Fibroblast of villous mesenchyme (primary cell): ENCODE results near the gene SIGLEC6. TPM values are rescaled to one million over a fixed set of nuclear protein-coding genes. Genes with fewer than 3 reads are reported as not detected.

ENCODE experiments used
- DNase-seq: peaks from one replicate; pipeline ENCODE4 v3.0.0-alpha.2; 2010; ENCODE audit warnings: low read depth
- H3K4me3 ChIP-seq: 2 replicates; pipeline ENCODE4 v1.5.1; 2011; ENCODE audit warnings: low read depth, mild to moderate bottlenecking, low read length
- total RNA-seq: library from RNA; depleted of rRNA; stranded (reverse); fragments of >200 nt; gene quantifications from 2 replicates; pipeline ENCODE4 v1.2.3, GENCODE V29; 2012
- TF ChIP-seq, protein P1 (sequence below): IDR thresholded peaks from 2 replicates; pipeline ENCODE4 v1.5.1; 2012; ENCODE audit warnings: low read depth, mild to moderate bottlenecking, low read length; ENCODE audit not compliant: insufficient read depth

SIGLEC6 gene
- total RNA-seq, 1 donor = not detected

DNA sequence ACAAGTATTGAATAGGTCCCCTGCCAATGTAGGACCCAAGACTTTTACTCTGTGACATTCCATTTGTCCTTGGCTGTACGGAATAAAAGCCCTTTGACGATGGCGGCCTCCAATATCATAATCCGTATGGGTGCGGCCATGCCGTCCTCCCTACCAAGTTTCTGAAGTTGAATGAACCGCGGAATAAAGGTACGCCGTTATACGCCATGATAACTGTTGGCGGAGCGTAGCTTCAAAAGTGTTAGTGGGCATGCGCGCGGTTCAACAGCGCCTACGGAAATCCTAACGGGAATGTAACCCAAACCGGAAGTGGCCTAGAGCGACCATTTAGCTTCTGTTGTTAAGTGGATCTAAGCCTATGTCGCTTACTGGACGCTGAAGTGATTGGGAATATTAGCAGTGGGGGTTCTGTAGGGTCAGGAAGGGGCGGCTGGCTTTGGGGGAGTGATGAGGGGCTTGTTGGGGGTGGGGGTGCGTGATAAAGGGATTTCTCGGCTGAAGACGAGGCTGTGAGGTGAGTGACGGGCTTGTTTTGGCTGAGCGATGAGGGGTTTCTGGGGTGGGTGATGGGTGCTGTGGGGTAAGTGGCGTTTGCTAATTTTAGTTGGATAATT is 39.6 kb upstream of the SIGLEC6 start, which contains the start of gene ZNF175:
ZNF175 (plus strand) TSS at position 322 of the 614 bp plus-strand sequence. CDS start 2,047 bp downstream, outside the sequence.
- H3K4me3 ChIP-seq = peak within 1 kb of the TSS; percentile 85
- peak; percentile 98 for DNase-seq
- TF ChIP-seq, protein P1, sequence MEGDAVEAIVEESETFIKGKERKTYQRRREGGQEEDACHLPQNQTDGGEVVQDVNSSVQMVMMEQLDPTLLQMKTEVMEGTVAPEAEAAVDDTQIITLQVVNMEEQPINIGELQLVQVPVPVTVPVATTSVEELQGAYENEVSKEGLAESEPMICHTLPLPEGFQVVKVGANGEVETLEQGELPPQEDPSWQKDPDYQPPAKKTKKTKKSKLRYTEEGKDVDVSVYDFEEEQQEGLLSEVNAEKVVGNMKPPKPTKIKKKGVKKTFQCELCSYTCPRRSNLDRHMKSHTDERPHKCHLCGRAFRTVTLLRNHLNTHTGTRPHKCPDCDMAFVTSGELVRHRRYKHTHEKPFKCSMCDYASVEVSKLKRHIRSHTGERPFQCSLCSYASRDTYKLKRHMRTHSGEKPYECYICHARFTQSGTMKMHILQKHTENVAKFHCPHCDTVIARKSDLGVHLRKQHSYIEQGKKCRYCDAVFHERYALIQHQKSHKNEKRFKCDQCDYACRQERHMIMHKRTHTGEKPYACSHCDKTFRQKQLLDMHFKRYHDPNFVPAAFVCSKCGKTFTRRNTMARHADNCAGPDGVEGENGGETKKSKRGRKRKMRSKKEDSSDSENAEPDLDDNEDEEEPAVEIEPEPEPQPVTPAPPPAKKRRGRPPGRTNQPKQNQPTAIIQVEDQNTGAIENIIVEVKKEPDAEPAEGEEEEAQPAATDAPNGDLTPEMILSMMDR = no peak

DNA sequence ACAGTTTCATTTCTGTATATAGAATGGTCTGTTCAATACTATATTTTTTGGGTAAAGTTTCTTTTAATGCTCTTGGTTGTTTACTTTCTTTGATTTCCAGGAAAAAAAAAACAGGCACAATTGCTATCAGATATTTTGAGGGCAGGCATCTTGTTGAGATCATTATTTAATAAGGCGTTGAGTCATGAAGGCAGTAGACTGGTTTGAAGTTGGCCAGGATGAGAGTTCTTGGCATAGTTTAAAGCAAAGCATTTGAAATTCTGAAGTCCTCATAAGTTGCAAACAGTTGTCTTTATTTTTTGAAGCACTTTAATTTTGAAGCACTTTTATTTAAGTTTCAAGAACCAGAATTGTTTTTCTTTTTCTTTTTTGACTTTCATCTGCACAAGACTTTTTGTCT is 37.0 kb upstream of the SIGLEC6 start:
- DNase-seq = no peak
- TF ChIP-seq, protein P1 = no peak
- H3K4me3 ChIP-seq = no peak overlapping the region

DNA sequence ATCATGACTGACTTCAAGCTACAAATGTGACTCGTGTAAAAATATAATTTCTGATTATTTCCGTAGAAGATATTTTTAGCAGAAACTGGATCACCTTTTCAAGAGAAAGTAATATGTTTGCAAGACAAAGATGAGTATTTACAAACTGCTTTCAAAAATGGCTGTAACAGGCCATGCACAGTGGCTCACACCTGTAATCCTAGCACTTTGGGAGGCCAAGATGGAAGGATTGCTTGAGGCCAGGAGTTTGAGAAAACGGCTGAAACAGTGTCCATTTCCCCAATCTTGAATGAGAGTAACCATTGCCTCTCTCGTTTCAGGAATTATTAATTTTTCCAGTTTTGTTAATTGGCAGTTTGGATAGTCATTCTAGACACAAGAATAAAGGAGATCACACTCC is 36.1 kb upstream of the SIGLEC6 start:
- no peak overlapping the region for H3K4me3 ChIP-seq
- TF ChIP-seq, protein P1 = no peak

DNA sequence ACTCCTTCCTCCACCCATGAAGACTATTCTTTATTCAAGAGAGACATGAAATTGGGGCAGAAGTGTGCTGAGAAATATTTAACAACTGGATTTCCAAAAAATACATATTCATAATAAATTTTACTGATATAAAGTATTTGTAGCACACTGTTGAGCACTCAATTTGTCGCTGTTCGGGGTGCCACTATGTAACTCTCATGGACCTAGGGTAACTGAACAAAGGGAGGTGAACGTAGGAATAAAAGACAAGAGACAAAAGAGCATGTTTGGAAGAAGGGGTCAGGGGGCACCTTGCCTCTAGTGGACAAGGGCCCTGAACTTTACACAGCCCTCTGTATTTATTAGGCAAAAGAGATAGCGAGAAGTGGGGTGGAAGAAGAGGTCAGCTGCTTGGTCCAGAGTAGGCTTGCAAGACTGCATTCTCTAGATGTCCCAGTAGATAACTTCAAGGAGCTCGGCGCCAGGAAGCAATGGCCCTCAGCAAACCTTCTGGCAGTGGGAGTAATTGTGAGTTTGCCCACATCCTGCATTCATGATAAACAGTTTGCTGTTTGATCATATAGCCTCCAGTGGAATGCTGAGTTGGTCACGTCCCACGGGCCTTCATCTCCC is 35.1 kb upstream of the SIGLEC6 start:
- TF ChIP-seq, protein P1 = no peak
- no peak for DNase-seq
- H3K4me3 ChIP-seq = no peak overlapping the region

More for the DNA sequence above, 36.1 kb upstream of the SIGLEC6 start:
- DNase-seq = no peak

DNA sequence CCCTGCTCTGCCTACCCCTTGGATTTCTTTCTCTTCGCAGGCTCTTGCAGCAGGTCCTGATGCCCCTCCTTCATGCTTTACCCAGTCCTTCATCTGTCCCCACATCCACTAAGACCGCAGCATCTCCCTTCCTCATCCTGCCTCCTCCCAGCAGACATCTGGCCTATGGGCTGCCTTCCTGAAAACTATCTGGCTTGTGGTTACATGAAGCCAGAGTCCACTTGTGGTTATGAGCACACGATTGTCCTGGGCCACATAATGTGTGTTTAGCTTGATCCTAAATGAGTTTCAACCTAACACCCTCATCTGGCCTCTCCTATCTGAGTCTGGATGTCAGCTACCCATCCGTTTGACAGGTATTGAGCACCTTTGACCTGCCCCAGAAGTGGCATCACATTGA is 34.1 kb upstream of the SIGLEC6 start:
- TF ChIP-seq, protein P1 = no peak

DNA sequence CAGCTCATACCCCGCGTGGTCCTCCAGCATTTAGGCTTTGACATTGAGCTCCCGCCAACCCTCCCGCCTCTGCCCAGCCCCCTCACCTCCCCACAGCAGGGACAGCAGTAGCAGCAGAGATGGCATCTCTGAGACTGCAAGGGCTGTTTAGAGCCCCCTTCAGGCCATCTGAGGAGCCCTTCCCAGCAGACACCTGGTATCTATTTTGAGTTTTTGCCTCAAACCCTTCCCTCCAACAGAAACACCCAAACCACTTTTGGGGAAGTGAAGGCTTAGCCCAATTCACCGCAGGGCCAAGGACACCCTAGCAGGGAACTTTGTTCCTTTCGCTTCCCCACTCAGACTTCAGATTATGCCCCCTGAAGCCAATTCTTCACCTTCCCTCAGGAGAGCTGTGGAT is 33.3 kb upstream of the SIGLEC6 start:
- no peak for DNase-seq
- TF ChIP-seq, protein P1 = no peak
- no peak overlapping the region for H3K4me3 ChIP-seq

More for the DNA sequence above, 34.1 kb upstream of the SIGLEC6 start:
- no peak overlapping the region for H3K4me3 ChIP-seq
- no peak for DNase-seq
